NCI-H2107 treated with DMSO at 0.1 percent for 48 hours (cell line): Measurements from ENCODE around the gene ATP8B1.

Source experiments
- DNase-seq: peaks from one replicate; lab custom pipeline; 2025; ENCODE audit not compliant: unreplicated experiment; lab: John Stamatoyannopoulos, UW

The ATP8B1 gene

GRCh38 chr18:57630002-57630753 lies 172.9 kb downstream of the ATP8B1 start:
- DNase-seq = peak; percentile 93

- no peak for DNase-seq
Observed at GRCh38 chr18:57629422-57629821, 173.7 kb downstream of the ATP8B1 start.

GRCh38 chr18:57627488-57627887 lies 175.6 kb downstream of the ATP8B1 start:
- DNase-seq = no peak

- DNase-seq = no peak
Observed at GRCh38 chr18:57624988-57625387, 178.1 kb downstream of the ATP8B1 start.

- no peak for DNase-seq
Observed at GRCh38 chr18:57621246-57621604, 181.9 kb downstream of the ATP8B1 start.

- DNase-seq = no peak
Observed at GRCh38 chr18:57619876-57620275, 183.2 kb downstream of the ATP8B1 start.

- no peak for DNase-seq
Observed at GRCh38 chr18:57618910-57619309, 184.2 kb downstream of the ATP8B1 start.

- DNase-seq = no peak
Observed at GRCh38 chr18:57603871-57604270, 199.2 kb downstream of the ATP8B1 start.
